Pancreas (tissue), 10 donors: ENCODE measurements around the gene IQGAP1. TPM values are rescaled to one million over a fixed set of nuclear protein-coding genes. Genes with fewer than 3 reads are reported as not detected.

Experiments
- ATAC-seq, 4 donors: fragments of 200-7000 bp; cut with Tn5 transposase; one replicate each; pipeline versions ENCODE4 v1.8.0 to v1.9.1; 2020; ENCODE audit warnings: mild to moderate bottlenecking in 4 of 4, moderate library complexity in 4 of 4
- DNase-seq, 6 donors: peaks; one replicate each; pipeline ENCODE4 v3.0.0-alpha.2; 2020
- FAIRE-seq: peaks from 2 replicates; lab custom pipeline; 2012; peaks lifted over from hg19 to GRCh38; lab: Jason Lieb, UNC
- H3K27ac ChIP-seq, 4 donors: fragments of 200-600 bp; sonication (generic); 1 replicate in 3 of 4; 2 replicates in 1 of 4; pipeline versions ENCODE4 v1.5.0 to v1.8.0; 2020
- H3K27me3 ChIP-seq, 4 donors: fragments of 200-600 bp; one replicate each; pipeline ENCODE4 v1.8.0; 2021
- H3K36me3 ChIP-seq, 3 donors: fragments of 200-600 bp; sonication (generic) in 1 of 3; one replicate each; pipeline versions ENCODE4 v1.5.0 to v1.8.0; 2020 to 2021
- H3K4me1 ChIP-seq, 3 donors: fragments of 200-600 bp; one replicate each; pipeline ENCODE4 v1.8.0; 2021
- H3K4me3 ChIP-seq, 4 donors: fragments of 200-600 bp; sonication (generic) in 2 of 4; one replicate each; pipeline versions ENCODE4 v1.5.0 to v1.8.0; 2020 to 2021
- H3K9me3 ChIP-seq, 4 donors: fragments of 200-600 bp; one replicate each; pipeline ENCODE4 v1.8.0; 2021
- CTCF ChIP-seq, 4 donors: fragments of 200-600 bp; sonication (generic) in 3 of 4; IDR thresholded peaks; one replicate each; pipeline versions ENCODE4 v1.5.0 to v1.8.0; 2021; ENCODE audit warnings: antibody characterized with exemption in 4 of 4
- WGBS, 2 donors: extraction: QIAGEN DNeasy Blood & Tissue Kit; methylation state at CpG; one replicate each; pipeline ENCODE4 v1.1.7; 2013; 5-methylcytosine and 5-hydroxymethylcytosine counted together
- intact Hi-C, 3 donors: fragments of 100-400 bp; cut with DNase I; formaldehyde crosslinking; loops; one replicate each; pipeline versions ENCODE4 v1.11.1 to v1.14.2; 2022
- polyA plus RNA-seq, 2 donors: library from polyadenylated mRNA; stranded (reverse); fragments of 200-250 nt; gene quantifications; one replicate each; pipeline ENCODE4 v1.2.3, GENCODE V29; 2013
- total RNA-seq, 6 donors: library from RNA; stranded (reverse); fragmentation: NEBNext Ultra II Directional in 4 of 6; extraction: Animal tissue kit (Norgen Biotek cat#: 25700) in 4 of 6; gene quantifications; one replicate each; pipeline versions ENCODE4 v1.2.1 to v1.2.4, GENCODE V29; 2021 to 2023
- donor health status: healthy with polysubstance abuse.
- donor health status: DM: no; HTN: no; CAD: no; lungs with moderate emphysema.
- donor health status: DM: no; HTN: no; CAD: no.
- donor health status: control.
- donor health status: control.
- donor health status: Bipolar disorder and iron deficiency.
- donor health status: DM: yes; HTN: yes; CAD: no.
- donor health status: DM: no; HTN: no; CAD: no.
- donor health status: DM: no; HTN: no; CAD: no.
- donor health status: DM: yes; HTN: yes; CAD: no.

The IQGAP1 gene
- total and polyA plus RNA-seq, 8 donors = 20.6 to 103 (median 43.3) TPM

- Histone ChIP-seq H3K27ac (no peak overlapping the region), H3K27me3 (no peaks in the 10 kb centered on the region), H3K36me3 (no peaks in the 10 kb centered on the region), H3K9me3 (no peaks in the 10 kb centered on the region), H3K4me1 (peaks cover 13 to 49% (median 19%) of the 10 kb centered on the region in 3 donors), H3K4me3 (no peak overlapping the region)
- WGBS, 2 donors = 84 to 90% methylated on average over 4 of the region's 4 CpGs
- intact Hi-C loops = no loop called here
- FAIRE-seq (no peak), DNase-seq (no peak), ATAC-seq (no peak)
- TF ChIP-seq CTCF (IDR thresholded peaks at IDR 0.05) = no peak
Measured at GRCh38 chr15:90418627-90419026, 30.6 kb downstream of the IQGAP1 start.

DNA sequence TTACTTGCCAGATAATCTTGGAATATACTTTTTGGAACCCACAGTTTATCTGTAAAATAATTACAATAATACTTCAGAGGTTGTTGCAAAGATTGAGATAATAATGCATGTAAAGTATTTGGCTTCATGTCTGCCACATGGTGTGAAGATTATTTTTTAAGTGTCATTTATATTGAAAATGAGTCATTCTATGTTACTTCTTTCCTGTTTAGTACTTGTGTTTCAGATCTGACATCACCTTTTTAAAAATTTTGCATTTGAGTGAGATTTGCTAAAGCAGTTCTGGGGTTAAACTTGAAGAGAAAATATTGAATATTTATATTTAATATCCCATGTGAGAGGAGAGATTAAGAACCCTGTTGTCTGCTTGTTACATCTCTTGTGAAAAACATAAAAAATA lies 31.2 kb downstream of the IQGAP1 start:
- Histone ChIP-seq H3K4me1 (peaks cover 13 to 44% (median 16%) of the 10 kb centered on the region in 3 donors), H3K27me3 (no peaks in the 10 kb centered on the region), H3K27ac (no peak overlapping the region), H3K9me3 (no peaks in the 10 kb centered on the region), H3K4me3 (no peak overlapping the region), H3K36me3 (no peaks in the 10 kb centered on the region)
- no peak for TF ChIP-seq CTCF (IDR thresholded peaks at IDR 0.05)
- no peak for ATAC-seq
- no peak for FAIRE-seq
- intact Hi-C loops = no loop called here
- DNase-seq = no peak

DNA sequence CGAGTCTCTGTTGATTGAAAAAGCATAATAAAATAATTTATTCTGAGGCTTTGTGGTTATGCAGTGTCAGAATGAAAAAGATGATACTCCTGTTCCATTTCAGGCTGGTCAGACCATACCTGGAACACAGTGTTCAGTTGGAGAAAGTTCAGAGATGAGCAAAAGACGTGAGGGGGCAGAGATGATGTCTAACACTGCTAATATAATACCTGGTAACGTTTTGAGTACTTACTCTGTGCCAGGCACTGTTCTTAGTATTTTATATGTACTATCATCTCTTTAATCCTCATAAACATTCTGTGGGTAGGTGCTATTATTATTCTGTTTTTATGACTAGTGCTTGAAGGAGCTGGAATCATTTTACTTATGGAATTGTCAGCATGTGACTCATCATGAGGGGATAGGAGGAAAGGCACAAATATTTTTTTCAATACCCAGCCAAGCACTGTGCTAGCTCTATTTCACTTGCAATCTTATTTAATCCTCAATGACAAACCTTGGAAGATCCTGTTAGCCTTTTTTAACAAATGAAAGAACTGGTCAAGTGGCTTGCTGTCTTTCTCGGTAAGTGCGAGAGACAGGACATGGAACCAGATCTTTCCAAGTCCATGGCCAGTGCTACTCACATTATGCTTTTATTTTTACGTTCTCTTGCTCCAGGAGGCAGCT lies 31.8 kb downstream of the IQGAP1 start:
- Histone ChIP-seq H3K9me3 (no peaks in the 10 kb centered on the region), H3K27ac (peak overlapping the region in 1 of 4 donors; percentile 15), H3K36me3 (no peaks in the 10 kb centered on the region), H3K27me3 (no peaks in the 10 kb centered on the region), H3K4me3 (no peak overlapping the region), H3K4me1 (peaks cover 13 to 37% (median 16%) of the 10 kb centered on the region in 3 donors)
- DNase-seq (no peak), FAIRE-seq (no peak), ATAC-seq (peak in 3 of 4 donors; percentile 28 to 47 (median 44))
- intact Hi-C loops = no loop called here
- 66 to 68% methylated on average over 6 of the region's 6 CpGs for WGBS, 2 donors
- TF ChIP-seq CTCF (IDR thresholded peaks at IDR 0.05) = no peak

DNA sequence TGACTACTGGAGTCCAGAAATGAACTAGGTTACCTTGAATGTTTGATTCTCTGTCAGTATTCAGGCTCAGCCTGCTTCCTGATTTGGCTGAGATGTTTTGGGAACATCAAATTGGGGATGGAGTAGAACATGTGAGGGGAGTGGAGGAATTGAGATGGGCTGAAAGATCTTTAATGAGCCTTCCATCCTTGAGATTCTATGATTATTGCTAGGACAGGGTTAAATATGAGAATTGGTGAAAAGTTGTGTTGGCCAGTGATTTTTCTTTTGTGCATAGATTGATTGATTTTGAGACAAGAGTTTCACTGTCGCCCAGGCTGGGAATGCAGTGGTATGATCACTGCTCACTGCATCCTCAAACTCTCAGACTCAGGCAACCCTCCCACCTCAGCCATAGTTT lies 32.4 kb downstream of the IQGAP1 start:
- DNase-seq (no peak), FAIRE-seq (no peak), ATAC-seq (no peak)
- Histone ChIP-seq H3K4me1 (peaks cover 13 to 33% (median 16%) of the 10 kb centered on the region in 3 donors), H3K36me3 (no peaks in the 10 kb centered on the region), H3K4me3 (no peak overlapping the region), H3K27me3 (no peaks in the 10 kb centered on the region), H3K27ac (no peak overlapping the region), H3K9me3 (no peaks in the 10 kb centered on the region)
- no peak for TF ChIP-seq CTCF (IDR thresholded peaks at IDR 0.05)
- 61 to 65% methylated on average over 1 of the region's 1 CpG for WGBS, 2 donors
- intact Hi-C loops = no loop called here

- FAIRE-seq = no peak
- no peaks in the 10 kb centered on the region for H3K9me3 ChIP-seq
- no peak overlapping the region for H3K4me3 ChIP-seq
- H3K27me3 ChIP-seq = no peaks in the 10 kb centered on the region
- 81 to 84% methylated on average over 3 of the region's 3 CpGs for WGBS, 2 donors
- H3K27ac ChIP-seq = no peak overlapping the region
- H3K36me3 ChIP-seq = no peaks in the 10 kb centered on the region
- intact Hi-C loops = no loop called here
- peak; percentile 32 to 41 (median 38) for ATAC-seq
- DNase-seq = no peak
- peaks cover 13 to 31% (median 16%) of the 10 kb centered on the region in 3 donors for H3K4me1 ChIP-seq
- TF ChIP-seq CTCF (IDR thresholded peaks at IDR 0.05) = no peak
Measured at GRCh38 chr15:90421527-90421926, 33.5 kb downstream of the IQGAP1 start.
